Measurements from ENCODE around the gene HHAT.
A peak's percentile ranks its signal among the peaks of the same experiment; 100 is the strongest.

The HHAT gene

GRCh38 chr1:210328746-210329503 lies at the start of gene HHAT:
Gene HHAT, plus strand, starts transcription at chr1:210328902. Its CDS starts 20,074 bp downstream, at chr1:210348976.
- peak within 1 kb of the TSS; percentile 87 for H3K27ac ChIP-seq (ENCODE audit: low read depth, low read length)
- peaks cover 0 to 20% (median 17%) of the 10 kb centered on the region in 5 donors for H3K4me1 ChIP-seq (ENCODE audit: control insufficient read depth in 5 of 5, insufficient read depth in 5 of 5, low read length in 5 of 5)
- peak within 1 kb of the TSS; percentile 81 to 90 (median 87) for H3K4me3 ChIP-seq (ENCODE audit: low read depth in 1 of 5, low read length in 5 of 5)
- H3K9me3 ChIP-seq (ENCODE audit: control insufficient read depth in 5 of 5, low read length in 5 of 5) = peaks cover 0 to 6% (median 0%) of the 10 kb centered on the region in 5 donors
- no peaks in the 10 kb centered on the region for H3K27me3 ChIP-seq (ENCODE audit: control insufficient read depth in 5 of 5, insufficient read depth in 4 of 5, low read length in 5 of 5)
- H3K36me3 ChIP-seq (ENCODE audit: control insufficient read depth in 5 of 5, insufficient read depth in 5 of 5, low read length in 5 of 5) = no peaks in the 10 kb centered on the region
- peak within 1 kb of the TSS in 4 of 5 donors; percentile 48 to 83 (median 70) for H3K9ac ChIP-seq (ENCODE audit: low read length in 5 of 5)

GRCh38 chr1:210280221-210280620 lies 48.5 kb upstream of the HHAT start:
- Histone ChIP-seq H3K36me3 (ENCODE audit: control insufficient read depth in 5 of 5, insufficient read depth in 5 of 5, low read length in 5 of 5) (no peaks in the 10 kb centered on the region), H3K4me3 (ENCODE audit: low read depth in 1 of 5, low read length in 5 of 5) (no peak overlapping the region), H3K9me3 (ENCODE audit: control insufficient read depth in 5 of 5, low read length in 5 of 5) (peaks cover 13 to 29% (median 24%) of the 10 kb centered on the region in 5 donors), H3K9ac (ENCODE audit: low read length in 5 of 5) (no peak overlapping the region), H3K27ac (ENCODE audit: low read depth, low read length) (no peak overlapping the region), H3K4me1 (ENCODE audit: control insufficient read depth in 5 of 5, insufficient read depth in 5 of 5, low read length in 5 of 5) (no peaks in the 10 kb centered on the region), H3K27me3 (ENCODE audit: control insufficient read depth in 5 of 5, insufficient read depth in 4 of 5, low read length in 5 of 5) (peaks cover 0 to 5% (median 1%) of the 10 kb centered on the region in 5 donors)

- Histone ChIP-seq H3K9ac (ENCODE audit: low read length in 5 of 5) (no peak overlapping the region), H3K9me3 (ENCODE audit: control insufficient read depth in 5 of 5, low read length in 5 of 5) (peaks cover 0 to 2% (median 0%) of the 10 kb centered on the region in 5 donors), H3K4me1 (ENCODE audit: control insufficient read depth in 5 of 5, insufficient read depth in 5 of 5, low read length in 5 of 5) (peaks cover 0 to 23% (median 20%) of the 10 kb centered on the region in 5 donors), H3K27me3 (ENCODE audit: control insufficient read depth in 5 of 5, insufficient read depth in 4 of 5, low read length in 5 of 5) (peaks cover 0 to 6% (median 0%) of the 10 kb centered on the region in 5 donors), H3K27ac (ENCODE audit: low read depth, low read length) (no peak overlapping the region), H3K36me3 (ENCODE audit: control insufficient read depth in 5 of 5, insufficient read depth in 5 of 5, low read length in 5 of 5) (no peaks in the 10 kb centered on the region), H3K4me3 (ENCODE audit: low read depth in 1 of 5, low read length in 5 of 5) (no peak overlapping the region)
Measured at GRCh38 chr1:210288116-210288515, 40.6 kb upstream of the HHAT start.

- Histone ChIP-seq H3K9ac (ENCODE audit: low read length in 5 of 5) (no peak overlapping the region), H3K4me3 (ENCODE audit: low read depth in 1 of 5, low read length in 5 of 5) (no peak overlapping the region), H3K4me1 (ENCODE audit: control insufficient read depth in 5 of 5, insufficient read depth in 5 of 5, low read length in 5 of 5) (peaks cover 2 to 29% (median 27%) of the 10 kb centered on the region in 5 donors), H3K36me3 (ENCODE audit: control insufficient read depth in 5 of 5, insufficient read depth in 5 of 5, low read length in 5 of 5) (no peaks in the 10 kb centered on the region), H3K9me3 (ENCODE audit: control insufficient read depth in 5 of 5, low read length in 5 of 5) (peaks cover 0 to 2% (median 0%) of the 10 kb centered on the region in 5 donors), H3K27ac (ENCODE audit: low read depth, low read length) (no peak overlapping the region), H3K27me3 (ENCODE audit: control insufficient read depth in 5 of 5, insufficient read depth in 4 of 5, low read length in 5 of 5) (peaks cover 0 to 6% (median 0%) of the 10 kb centered on the region in 5 donors)
Measured at GRCh38 chr1:210289248-210289647, 39.5 kb upstream of the HHAT start.

GRCh38 chr1:210291081-210291764 lies 37.5 kb upstream of the HHAT start:
- no peak overlapping the region for H3K27ac ChIP-seq (ENCODE audit: low read depth, low read length)
- H3K27me3 ChIP-seq (ENCODE audit: control insufficient read depth in 5 of 5, insufficient read depth in 4 of 5, low read length in 5 of 5) = no peaks in the 10 kb centered on the region
- no peak overlapping the region for H3K9ac ChIP-seq (ENCODE audit: low read length in 5 of 5)
- H3K36me3 ChIP-seq (ENCODE audit: control insufficient read depth in 5 of 5, insufficient read depth in 5 of 5, low read length in 5 of 5) = no peaks in the 10 kb centered on the region
- H3K9me3 ChIP-seq (ENCODE audit: control insufficient read depth in 5 of 5, low read length in 5 of 5) = no peaks in the 10 kb centered on the region
- H3K4me3 ChIP-seq (ENCODE audit: low read depth in 1 of 5, low read length in 5 of 5) = no peak overlapping the region
- H3K4me1 ChIP-seq (ENCODE audit: control insufficient read depth in 5 of 5, insufficient read depth in 5 of 5, low read length in 5 of 5) = peaks cover 6 to 45% (median 41%) of the 10 kb centered on the region in 5 donors

- H3K36me3 ChIP-seq (ENCODE audit: control insufficient read depth in 5 of 5, insufficient read depth in 5 of 5, low read length in 5 of 5) = no peaks in the 10 kb centered on the region
- peak overlapping the region in 4 of 5 donors; percentile 36 to 65 (median 59) for H3K4me3 ChIP-seq (ENCODE audit: low read depth in 1 of 5, low read length in 5 of 5)
- H3K9ac ChIP-seq (ENCODE audit: low read length in 5 of 5) = peak overlapping the region in 2 of 5 donors; percentile 5 to 56
- H3K9me3 ChIP-seq (ENCODE audit: control insufficient read depth in 5 of 5, low read length in 5 of 5) = no peaks in the 10 kb centered on the region
- peaks cover 0 to 2% (median 0%) of the 10 kb centered on the region in 5 donors for H3K27me3 ChIP-seq (ENCODE audit: control insufficient read depth in 5 of 5, insufficient read depth in 4 of 5, low read length in 5 of 5)
- peaks cover 6 to 45% (median 41%) of the 10 kb centered on the region in 5 donors for H3K4me1 ChIP-seq (ENCODE audit: control insufficient read depth in 5 of 5, insufficient read depth in 5 of 5, low read length in 5 of 5)
- peak overlapping the region; percentile 41 for H3K27ac ChIP-seq (ENCODE audit: low read depth, low read length)
Measured at GRCh38 chr1:210291786-210292230, 36.9 kb upstream of the HHAT start.

GRCh38 chr1:210292231-210292871 lies 36.4 kb upstream of the HHAT start:
- Histone ChIP-seq H3K9ac (ENCODE audit: low read length in 5 of 5) (peak overlapping the region in 3 of 5 donors; percentile 5 to 56 (median 45)), H3K36me3 (ENCODE audit: control insufficient read depth in 5 of 5, insufficient read depth in 5 of 5, low read length in 5 of 5) (no peaks in the 10 kb centered on the region), H3K4me3 (ENCODE audit: low read depth in 1 of 5, low read length in 5 of 5) (peak overlapping the region in 4 of 5 donors; percentile 36 to 65 (median 59)), H3K27ac (ENCODE audit: low read depth, low read length) (peak overlapping the region; percentile 41), H3K27me3 (ENCODE audit: control insufficient read depth in 5 of 5, insufficient read depth in 4 of 5, low read length in 5 of 5) (peaks cover 0 to 2% (median 0%) of the 10 kb centered on the region in 5 donors), H3K4me1 (ENCODE audit: control insufficient read depth in 5 of 5, insufficient read depth in 5 of 5, low read length in 5 of 5) (peaks cover 6 to 45% (median 41%) of the 10 kb centered on the region in 5 donors), H3K9me3 (ENCODE audit: control insufficient read depth in 5 of 5, low read length in 5 of 5) (no peaks in the 10 kb centered on the region)

- peak overlapping the region; percentile 41 for H3K27ac ChIP-seq (ENCODE audit: low read depth, low read length)
- H3K9ac ChIP-seq (ENCODE audit: low read length in 5 of 5) = no peak overlapping the region
- H3K36me3 ChIP-seq (ENCODE audit: control insufficient read depth in 5 of 5, insufficient read depth in 5 of 5, low read length in 5 of 5) = no peaks in the 10 kb centered on the region
- H3K4me1 ChIP-seq (ENCODE audit: control insufficient read depth in 5 of 5, insufficient read depth in 5 of 5, low read length in 5 of 5) = peaks cover 6 to 45% (median 41%) of the 10 kb centered on the region in 5 donors
- peak overlapping the region in 4 of 5 donors; percentile 36 to 65 (median 59) for H3K4me3 ChIP-seq (ENCODE audit: low read depth in 1 of 5, low read length in 5 of 5)
- H3K27me3 ChIP-seq (ENCODE audit: control insufficient read depth in 5 of 5, insufficient read depth in 4 of 5, low read length in 5 of 5) = peaks cover 0 to 2% (median 0%) of the 10 kb centered on the region in 5 donors
- H3K9me3 ChIP-seq (ENCODE audit: control insufficient read depth in 5 of 5, low read length in 5 of 5) = no peaks in the 10 kb centered on the region
Measured at GRCh38 chr1:210293171-210293607, 35.5 kb upstream of the HHAT start.

- H3K4me1 ChIP-seq (ENCODE audit: control insufficient read depth in 5 of 5, insufficient read depth in 5 of 5, low read length in 5 of 5) = peaks cover 6 to 45% (median 41%) of the 10 kb centered on the region in 5 donors
- no peaks in the 10 kb centered on the region for H3K9me3 ChIP-seq (ENCODE audit: control insufficient read depth in 5 of 5, low read length in 5 of 5)
- H3K4me3 ChIP-seq (ENCODE audit: low read depth in 1 of 5, low read length in 5 of 5) = peak overlapping the region in 1 of 5 donors; percentile 17
- peak overlapping the region in 1 of 5 donors; percentile 7 for H3K9ac ChIP-seq (ENCODE audit: low read length in 5 of 5)
- H3K27me3 ChIP-seq (ENCODE audit: control insufficient read depth in 5 of 5, insufficient read depth in 4 of 5, low read length in 5 of 5) = peaks cover 0 to 7% (median 2%) of the 10 kb centered on the region in 5 donors
- no peaks in the 10 kb centered on the region for H3K36me3 ChIP-seq (ENCODE audit: control insufficient read depth in 5 of 5, insufficient read depth in 5 of 5, low read length in 5 of 5)
- H3K27ac ChIP-seq (ENCODE audit: low read depth, low read length) = no peak overlapping the region
Measured at GRCh38 chr1:210294999-210295745, 33.5 kb upstream of the HHAT start.
